Spleen (tissue), 7 donors: ENCODE measurements around the gene WDR5B.

Experiments
- CTCF ChIP-seq, 11 experiments: fragments of 200-600 bp in 7 of 11; fragments of 450-650 bp in 4 of 11; sonication (generic) in 4 of 11; IDR thresholded peaks in 8 of 11; conservative IDR thresholded peaks in 3 of 11; 1 replicate in 7 of 11; 2 replicates in 4 of 11; pipeline versions ENCODE4 v1.4.0 to v1.8.0; 2016 to 2021; ENCODE audit warnings: antibody characterized with exemption in 11 of 11, inconsistent platforms in 4 of 11, mild to moderate bottlenecking in 1 of 11
- POLR2A ChIP-seq, 3 donors: fragments of 450-650 bp; IDR thresholded peaks; one replicate each; pipeline ENCODE4 v1.5.1; 2017; ENCODE audit warnings: antibody characterized with exemption in 3 of 3, mild to moderate bottlenecking in 1 of 3
- POLR2AphosphoS5 ChIP-seq, 3 donors: sonication (generic); formaldehyde crosslinking; IDR thresholded peaks; one replicate each; pipeline ENCODE4 v1.5.1; 2017; ENCODE audit warnings: antibody characterized with exemption in 3 of 3
- donor health status: DM: no; HTN: no; CAD: no; lungs with moderate emphysema.
- donor health status: DM: no; HTN: no; CAD: no.
- donor health status: DM: no; HTN: no; CAD: no.

DNA sequence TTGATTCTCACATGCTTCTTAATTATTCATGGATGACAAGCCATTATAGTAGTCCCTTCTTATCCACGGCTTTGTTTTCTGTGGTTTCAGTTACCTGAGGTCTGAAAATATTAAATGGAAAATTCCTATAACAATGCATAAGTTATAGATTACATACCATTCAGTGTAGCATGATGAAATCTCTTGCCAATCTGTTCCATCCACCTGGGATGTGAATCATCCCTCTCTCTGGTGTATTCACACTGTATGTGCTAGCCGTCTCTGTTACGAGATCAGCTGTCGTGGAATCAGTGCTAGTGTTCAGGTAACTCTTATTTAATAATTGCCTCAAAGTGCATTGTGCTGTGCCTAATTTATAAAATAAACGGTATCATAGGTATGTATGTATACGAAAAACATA is 5.2 kb downstream of the WDR5B start:
- no peak for TF ChIP-seq POLR2A (IDR thresholded peaks at IDR 0.05)
- no peak for TF ChIP-seq CTCF (IDR thresholded peaks at IDR 0.05 in 8 of 11, conservative IDR thresholded peaks at IDR 0.05 in 3 of 11)
- TF ChIP-seq POLR2AphosphoS5 (IDR thresholded peaks at IDR 0.05): no peak
